ENCODE measurements around the gene HK2. TPM values are rescaled to one million over a fixed set of nuclear protein-coding genes. Genes with fewer than 3 reads are reported as not detected.

Gene HK2
- total and polyA plus RNA-seq, 2 of the 4 experiments (the other 2 are of a cell fraction), result 17.4 to 20.9 TPM

DNA sequence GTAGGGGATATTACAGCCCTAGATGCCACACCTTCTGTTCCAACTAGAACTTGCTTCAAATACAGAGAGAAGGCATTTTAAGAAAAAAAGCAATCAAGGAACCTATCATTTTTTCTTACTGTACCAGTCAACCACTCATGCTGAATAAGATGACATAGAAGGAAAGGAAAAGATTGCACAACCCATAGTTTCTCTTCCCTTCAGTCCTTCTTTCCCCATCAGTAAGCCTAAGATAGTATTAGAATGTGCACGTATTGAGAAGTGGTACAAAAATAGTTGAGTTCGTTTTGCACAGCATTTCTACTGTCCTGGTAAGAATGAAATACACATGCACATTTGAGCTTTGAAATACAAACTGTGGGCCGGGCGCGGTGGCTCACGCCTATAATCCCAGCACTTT lies 27.0 kb upstream of the HK2 start:
- Histone ChIP-seq H4K5ac (ENCODE audit: low read depth, low read length) (no peak overlapping the region), H3K27ac (ENCODE audit: insufficient read depth, low read length) (no peak overlapping the region), H3K4me3 (ENCODE audit: insufficient read depth, low read depth, low read length) (no peak overlapping the region), H2BK5ac (ENCODE audit: low read depth, low read length, poor library complexity, severe bottlenecking) (no peak overlapping the region), H2AK5ac (ENCODE audit: low read depth, low read length) (no peak overlapping the region), H2AFZ (replicated peaks; ENCODE audit: low read length, poor library complexity) (no peak overlapping the region), H3K4ac (ENCODE audit: low read depth, low read length) (no peak overlapping the region), H4K8ac (ENCODE audit: low read depth in 2 of 2, low read length in 2 of 2) (no peak overlapping the region), H3K9me1 (ENCODE audit: insufficient read depth, low read length) (no peaks in the 10 kb centered on the region), H3K18ac (ENCODE audit: low read depth, low read length) (no peak overlapping the region), H3K79me1 (ENCODE audit: low read depth in 1 of 2, low read length in 2 of 2) (no peaks in the 10 kb centered on the region), H4K20me1 (ENCODE audit: insufficient read depth, low read length) (no peaks in the 10 kb centered on the region), H3K36me3 (ENCODE audit: control insufficient read depth, insufficient read depth, low read length) (no peaks in the 10 kb centered on the region), H3K9me3 (ENCODE audit: control insufficient read depth, insufficient read depth, low read length) (no peaks in the 10 kb centered on the region), H3K9ac (ENCODE audit: low read depth, low read length) (no peak overlapping the region), H4K91ac (ENCODE audit: insufficient read depth, low read depth, low read length) (no peak overlapping the region), H3K4me2 (ENCODE audit: low read depth, low read length) (no peak overlapping the region), H2BK15ac (ENCODE audit: low read depth, low read length) (no peak overlapping the region), H3K14ac (replicated peaks; ENCODE audit: low read depth, low read length) (no peak overlapping the region), H3K23ac (ENCODE audit: low read depth, low read length) (no peak overlapping the region), H3K27me3 (ENCODE audit: control insufficient read depth, insufficient read depth, low read length) (peaks cover 26% of the 10 kb centered on the region), H3K56ac (ENCODE audit: extremely low read depth, insufficient read depth, low read length) (no peak overlapping the region), H2AK9ac (replicated peaks; ENCODE audit: low read depth, low read length, poor library complexity) (no peak overlapping the region), H2BK20ac (ENCODE audit: low read depth, low read length) (no peak overlapping the region), H3K4me1 (ENCODE audit: control insufficient read depth, insufficient read depth, low read length) (no peaks in the 10 kb centered on the region), H2BK120ac (ENCODE audit: low read depth, low read length) (no peak overlapping the region)
- ChIA-PET CTCF (interaction anchor here (0.7 kb wide), 1 partner anchor 112 kb away, joined by 3 read pairs; no protein-coding TSS in a partner anchor), POLR2A (ENCODE audit: unreplicated experiment) (no interaction called here)
- dilution Hi-C loops (cut with HindIII; ENCODE audit: low sequenced_read_pairs, unreplicated experiment), result no loop called here
- no CpG with 5 or more reads among the region's 6 CpGs for WGBS, 2 experiments (ENCODE audit: extremely low coverage in 2 of 2, insufficient read length in 1 of 2)
- in situ Hi-C loops (cut with MboI; ENCODE audit: low sequenced_read_pairs), result no loop called here
- DNase-seq (no peak), ATAC-seq (ENCODE audit: low read depth) (no peak)
- intact Hi-C loops (cut with micrococcal nuclease), result no loop called here
- TF ChIP-seq SMC3 (IDR thresholded peaks at IDR 0.05; ENCODE audit: low read depth, low read length) (no peak), CEBPB (IDR thresholded peaks at IDR 0.05; ENCODE audit: low read depth, low read length) (peak; percentile 58)
- no TSS peak for BruUV-seq (replicated peaks)

Measured in IMR-90 (cell line).